GM19099 (cell line): ENCODE measurements around the gene ADRM1.

Experiments
- POLR2A ChIP-seq: IDR thresholded peaks from 3 replicates; pipeline ENCODE4 v1.6.1; 2011; ENCODE audit warnings: low read depth; ENCODE audit not compliant: insufficient read length; ENCODE audit errors: extremely low read depth

The ADRM1 gene

GRCh38 chr20:62319346-62319909 is 16.6 kb downstream of the ADRM1 start:
- no peak for TF ChIP-seq POLR2A

GRCh38 chr20:62320581-62321354 is 18.0 kb downstream of the ADRM1 start:
- TF ChIP-seq POLR2A: no peak

GRCh38 chr20:62321521-62321948 is 18.7 kb downstream of the ADRM1 start:
- TF ChIP-seq POLR2A: no peak

- TF ChIP-seq POLR2A: no peak
These were observed 19.2 kb downstream of the ADRM1 start for GRCh38 chr20:62321975-62322374.

GRCh38 chr20:62322492-62323041 is 19.8 kb downstream of the ADRM1 start:
- TF ChIP-seq POLR2A: no peak

- TF ChIP-seq POLR2A: no peak
These were observed 20.6 kb downstream of the ADRM1 start for GRCh38 chr20:62323146-62323979.

GRCh38 chr20:62323980-62324906 is 21.4 kb downstream of the ADRM1 start:
- no peak for TF ChIP-seq POLR2A

GRCh38 chr20:62325172-62325905 is 22.5 kb downstream of the ADRM1 start:
- TF ChIP-seq POLR2A: no peak

- no peak for TF ChIP-seq POLR2A
These were observed 23.8 kb downstream of the ADRM1 start for GRCh38 chr20:62326559-62326958.

GRCh38 chr20:62326959-62327725 is 24.3 kb downstream of the ADRM1 start:
- no peak for TF ChIP-seq POLR2A

GRCh38 chr20:62327726-62328495 is 25.1 kb downstream of the ADRM1 start:
- no peak for TF ChIP-seq POLR2A

GRCh38 chr20:62328684-62329388 is 26.0 kb downstream of the ADRM1 start:
- no peak for TF ChIP-seq POLR2A
